Nephron progenitor cell (in vitro differentiated cells): Measurements from ENCODE around the gene ADD1.

Experiments used
- DNase-seq: peaks from one replicate; pipeline ENCODE4 v3.0.0; 2021
- H3K27ac Mint-ChIP-seq: 2 replicates; pipeline ENCODE4 v1.8.0; 2021; ENCODE audit warnings: mild to moderate bottlenecking, moderate library complexity, mixed read lengths
- H3K27me3 Mint-ChIP-seq: 2 replicates; pipeline ENCODE4 v1.8.0; 2021; ENCODE audit warnings: mild to moderate bottlenecking, low read depth, mixed read lengths; ENCODE audit not compliant: poor library complexity
- H3K36me3 Mint-ChIP-seq: 2 replicates; pipeline ENCODE4 v1.8.0; 2021; ENCODE audit warnings: low read depth, mixed read lengths
- H3K4me1 Mint-ChIP-seq: 2 replicates; pipeline ENCODE4 v1.8.0; 2021; ENCODE audit warnings: mixed read lengths
- H3K4me3 Mint-ChIP-seq: 2 replicates; pipeline ENCODE4 v1.8.0; 2021; ENCODE audit warnings: mild to moderate bottlenecking, moderate library complexity, mixed read lengths
- H3K9me3 Mint-ChIP-seq: 2 replicates; pipeline ENCODE4 v1.8.0; 2021; ENCODE audit warnings: mild to moderate bottlenecking, moderate library complexity, mixed read lengths
- CTCF ChIP-seq: fragments of 200-600 bp; sonication (generic); IDR thresholded peaks from 2 replicates; pipeline ENCODE4 v1.5.0; 2021; ENCODE audit warnings: antibody characterized with exemption

Gene ADD1

GRCh38 chr4:2870082-2870481, 26.4 kb downstream of the ADD1 start:
- H3K4me1 Mint-ChIP-seq, result peaks cover 62% of the 10 kb centered on the region
- H3K4me3 Mint-ChIP-seq, result no peak overlapping the region
- no peaks in the 10 kb centered on the region for H3K27me3 Mint-ChIP-seq
- no peak for TF ChIP-seq CTCF
- no peaks in the 10 kb centered on the region for H3K9me3 Mint-ChIP-seq
- no peak overlapping the region for H3K27ac Mint-ChIP-seq
- H3K36me3 Mint-ChIP-seq, result peaks cover 10% of the 10 kb centered on the region
- no peak for DNase-seq

- Mint-ChIP-seq H3K27ac (no peak overlapping the region), H3K4me1 (peaks cover 57% of the 10 kb centered on the region)
Observed at GRCh38 chr4:2871466-2871865, 27.8 kb downstream of the ADD1 start.

GRCh38 chr4:2871911-2872310, 28.3 kb downstream of the ADD1 start:
- no peak for TF ChIP-seq CTCF
- no peaks in the 10 kb centered on the region for H3K27me3 Mint-ChIP-seq
- H3K9me3 Mint-ChIP-seq, result no peaks in the 10 kb centered on the region
- peaks cover 25% of the 10 kb centered on the region for H3K36me3 Mint-ChIP-seq
- H3K4me1 Mint-ChIP-seq, result peaks cover 52% of the 10 kb centered on the region
- H3K27ac Mint-ChIP-seq, result peak overlapping the region; percentile 49
- DNase-seq, result no peak
- H3K4me3 Mint-ChIP-seq, result no peak overlapping the region

More at GRCh38 chr4:2871466-2871865, 27.8 kb downstream of the ADD1 start:
- Mint-ChIP-seq H3K36me3 (peaks cover 22% of the 10 kb centered on the region), H3K4me3 (no peak overlapping the region), H3K9me3 (no peaks in the 10 kb centered on the region), H3K27me3 (no peaks in the 10 kb centered on the region)
- no peak for DNase-seq
- TF ChIP-seq CTCF, result no peak

GRCh38 chr4:2873329-2873728, 29.7 kb downstream of the ADD1 start:
- Mint-ChIP-seq H3K4me3 (no peak overlapping the region), H3K27ac (no peak overlapping the region), H3K4me1 (peaks cover 38% of the 10 kb centered on the region), H3K27me3 (no peaks in the 10 kb centered on the region), H3K9me3 (no peaks in the 10 kb centered on the region), H3K36me3 (peaks cover 37% of the 10 kb centered on the region)
- TF ChIP-seq CTCF, result no peak
- DNase-seq, result no peak

- H3K36me3 Mint-ChIP-seq, result peaks cover 53% of the 10 kb centered on the region
- no peaks in the 10 kb centered on the region for H3K27me3 Mint-ChIP-seq
- no peaks in the 10 kb centered on the region for H3K9me3 Mint-ChIP-seq
- H3K4me1 Mint-ChIP-seq, result peaks cover 23% of the 10 kb centered on the region
- no peak overlapping the region for H3K4me3 Mint-ChIP-seq
- no peak for TF ChIP-seq CTCF
- DNase-seq, result no peak
- H3K27ac Mint-ChIP-seq, result no peak overlapping the region
Observed at GRCh38 chr4:2874861-2875260, 31.2 kb downstream of the ADD1 start.

- Mint-ChIP-seq H3K4me3 (no peak overlapping the region), H3K36me3 (peaks cover 55% of the 10 kb centered on the region), H3K9me3 (no peaks in the 10 kb centered on the region), H3K27ac (no peak overlapping the region), H3K4me1 (peaks cover 16% of the 10 kb centered on the region), H3K27me3 (no peaks in the 10 kb centered on the region)
- TF ChIP-seq CTCF, result no peak
- DNase-seq, result no peak
Observed at GRCh38 chr4:2875556-2875955, 31.9 kb downstream of the ADD1 start.
